SK-N-MC (cell line): ENCODE results near the gene LRP8.

Experiments used
- EZH2 ChIP-seq: fragments of 200-600 bp; sonication (generic); IDR thresholded peaks from one replicate; pipeline ENCODE4 v1.6.1; 2017; ENCODE audit warnings: antibody characterized with exemption
- POLR2AphosphoS5 ChIP-seq: IDR thresholded peaks from 2 replicates; pipeline ENCODE4 v1.6.1; 2012; ENCODE audit warnings: mild to moderate bottlenecking, low read depth, low read length, borderline replicate concordance

- TF ChIP-seq POLR2AphosphoS5 (no peak), EZH2 (no peak)
Measured at GRCh38 chr1:53334312-53334711, 6.4 kb upstream of the LRP8 start.
